Keratinocyte (primary cell): ENCODE measurements around the gene ATAD2B. TPM values are rescaled to one million over a fixed set of nuclear protein-coding genes. Genes with fewer than 3 reads are reported as not detected.

ENCODE experiments used
- DNase-seq: peaks from one replicate; pipeline ENCODE4 v3.0.0-alpha.2; 2011; ENCODE audit warnings: low read depth, missing footprints, low spot score
- FAIRE-seq: peaks from 2 replicates; lab custom pipeline; 2011; peaks lifted over from hg19 to GRCh38; lab: Jason Lieb, UNC
- H2AFZ ChIP-seq: 2 replicates; pipeline ENCODE4 v1.6.0; 2012; ENCODE audit warnings: low read length, control low read depth, inconsistent platforms; ENCODE audit not compliant: control insufficient read depth
- H3K27ac ChIP-seq: 2 replicates; pipeline ENCODE4 v1.5.1; 2011; ENCODE audit warnings: low read length; ENCODE audit not compliant: control insufficient read depth, insufficient read depth
- H3K27me3 ChIP-seq: 3 replicates; pipeline ENCODE4 v1.6.0; 2011; ENCODE audit warnings: low read length; ENCODE audit not compliant: control insufficient read depth, insufficient read depth; ENCODE audit errors: extremely low read depth
- H3K36me3 ChIP-seq, 2 experiments: 2 replicates in 1 of 2; 3 replicates in 1 of 2; pipeline ENCODE4 v1.5.1; 2011; ENCODE audit warnings: low read length in 2 of 2, mild to moderate bottlenecking in 1 of 2; ENCODE audit not compliant: control insufficient read depth in 2 of 2, insufficient read depth in 2 of 2; ENCODE audit errors: extremely low read depth in 1 of 2
- H3K4me1 ChIP-seq: 3 replicates; pipeline ENCODE4 v1.5.1; 2011; ENCODE audit warnings: low read length; ENCODE audit not compliant: control insufficient read depth, insufficient read depth; ENCODE audit errors: extremely low read depth
- H3K4me2 ChIP-seq: 3 replicates; pipeline ENCODE4 v1.6.0; 2011; ENCODE audit warnings: low read depth, low read length; ENCODE audit not compliant: control insufficient read depth, insufficient read depth; ENCODE audit errors: extremely low read depth
- H3K4me3 ChIP-seq, 3 experiments: fragments of 200-600 bp in 1 of 3; sonication (generic) in 1 of 3; 2 replicates in 2 of 3; 3 replicates in 1 of 3; pipeline ENCODE4 v1.5.1; 2011 to 2016; ENCODE audit warnings: low read length in 3 of 3, mild to moderate bottlenecking in 3 of 3, control low read depth in 2 of 3, inconsistent platforms in 1 of 3, low read depth in 1 of 3, mixed read lengths in 1 of 3, mixed run types in 1 of 3, moderate library complexity in 1 of 3; ENCODE audit not compliant: control insufficient read depth in 2 of 3, insufficient read depth in 2 of 3; ENCODE audit errors: extremely low read depth in 1 of 3
- H3K79me2 ChIP-seq: 2 replicates; pipeline ENCODE4 v1.6.0; 2012; ENCODE audit warnings: low read length; ENCODE audit not compliant: control insufficient read depth, insufficient read depth
- H3K9ac ChIP-seq: 3 replicates; pipeline ENCODE4 v1.6.0; 2011; ENCODE audit warnings: low read length; ENCODE audit not compliant: control insufficient read depth, insufficient read depth; ENCODE audit errors: extremely low read depth
- H3K9me1 ChIP-seq: 3 replicates; pipeline ENCODE4 v1.6.0; 2011; ENCODE audit warnings: low read length; ENCODE audit not compliant: control insufficient read depth, insufficient read depth; ENCODE audit errors: extremely low read depth
- H3K9me3 ChIP-seq: 2 replicates; pipeline ENCODE4 v1.5.1; 2012; ENCODE audit warnings: low read depth, low read length; ENCODE audit not compliant: control insufficient read depth
- H4K20me1 ChIP-seq: 3 replicates; pipeline ENCODE4 v1.6.0; 2011; ENCODE audit warnings: low read length; ENCODE audit not compliant: control insufficient read depth, insufficient read depth; ENCODE audit errors: extremely low read depth
- CTCF ChIP-seq, 3 experiments: IDR thresholded peaks in 1 of 3; conservative IDR thresholded peaks in 1 of 3; optimal IDR thresholded peaks in 1 of 3; 2 replicates in 2 of 3; 3 replicates in 1 of 3; pipeline versions ENCODE3 to v1.5.1; 2011; ENCODE audit warnings: low read length in 3 of 3, mild to moderate bottlenecking in 3 of 3, moderate library complexity in 2 of 3, control low read depth in 1 of 3, inconsistent platforms in 1 of 3; ENCODE audit not compliant: insufficient read depth in 2 of 3; ENCODE audit errors: extremely low read depth in 1 of 3
- EZH2 ChIP-seq: IDR thresholded peaks from one replicate; pipeline ENCODE4 v1.6.1; 2012; ENCODE audit warnings: inconsistent platforms, mild to moderate bottlenecking, low read length, moderate library complexity
- dilution Hi-C: fragments of 300-500 bp; cut with MboI; formaldehyde crosslinking; loops from one replicate; pipeline ENCODE4 v1.7.0; 2020; ENCODE audit warnings: low sequenced_read_pairs; ENCODE audit not compliant: extremely low pct_ligation_motif_present
- polyA plus RNA-seq, 5 experiments: library from polyadenylated mRNA; depleted of rRNA in 3 of 5; stranded (reverse) in 3 of 5; stranded (forward) in 1 of 5; unstranded in 1 of 5; fragments of >200 nt; gene quantifications; 1 replicate in 1 of 5; 2 replicates in 3 of 5; 3 replicates in 1 of 5; pipeline versions ENCODE4 v1.2.1 to v1.2.3, GENCODE V29; 2011 to 2012; ENCODE audit warnings: missing spikeins in 2 of 5, low read depth in 1 of 5, low replicate concordance in 1 of 5

The ATAD2B gene
- polyA plus RNA-seq, 1 donor (not counting 4 experiments of a cell fraction or from before 2014, with no cell fraction given): 4.4 TPM

GRCh38 chr2:23803965-23804542 is 122.9 kb downstream of the ATAD2B start:
- Histone ChIP-seq H3K79me2 (no peaks in the 10 kb centered on the region), H3K9me1 (no peaks in the 10 kb centered on the region), H3K9me3 (no peaks in the 10 kb centered on the region), H3K36me3 (no peaks in the 10 kb centered on the region), H4K20me1 (no peaks in the 10 kb centered on the region), H2AFZ (no peak overlapping the region), H3K4me1 (peaks cover 30% of the 10 kb centered on the region), H3K4me3 (no peak overlapping the region), H3K27me3 (no peaks in the 10 kb centered on the region), H3K9ac (no peak overlapping the region), H3K27ac (peak overlapping the region; percentile 54), H3K4me2 (peak overlapping the region; percentile 47)
- peak; percentile 64 for FAIRE-seq
- TF ChIP-seq EZH2: no peak
- peak; percentile 52 to 69 (median 54) for TF ChIP-seq CTCF (optimal IDR thresholded peaks at IDR 0.05 in 1 of 3, IDR thresholded peaks at IDR 0.05 in 1 of 3, conservative IDR thresholded peaks at IDR 0.05 in 1 of 3; ENCODE audit: extremely low read depth in 1 of 3, insufficient read depth in 2 of 3, low read length in 3 of 3)
- no peak for DNase-seq
- dilution Hi-C loops: no loop called here

- no peaks in the 10 kb centered on the region for H3K36me3 ChIP-seq
- FAIRE-seq (peak; percentile 77), DNase-seq (no peak)
- peaks cover 30% of the 10 kb centered on the region for H3K4me1 ChIP-seq
- H3K27me3 ChIP-seq: no peaks in the 10 kb centered on the region
- no peaks in the 10 kb centered on the region for H3K79me2 ChIP-seq
- H3K27ac ChIP-seq: peak overlapping the region; percentile 54
- H3K9me1 ChIP-seq: no peaks in the 10 kb centered on the region
- dilution Hi-C loops: no loop called here
- H3K4me3 ChIP-seq: no peak overlapping the region
- no peaks in the 10 kb centered on the region for H4K20me1 ChIP-seq
- H2AFZ ChIP-seq: no peak overlapping the region
- peak overlapping the region; percentile 47 for H3K4me2 ChIP-seq
- no peak overlapping the region for H3K9ac ChIP-seq
- TF ChIP-seq CTCF (optimal IDR thresholded peaks at IDR 0.05 in 1 of 3, IDR thresholded peaks at IDR 0.05 in 1 of 3, conservative IDR thresholded peaks at IDR 0.05 in 1 of 3; ENCODE audit: extremely low read depth in 1 of 3, insufficient read depth in 2 of 3, low read length in 3 of 3) (no peak), EZH2 (no peak)
- no peaks in the 10 kb centered on the region for H3K9me3 ChIP-seq
Observed at GRCh38 chr2:23803264-23803964, 123.5 kb downstream of the ATAD2B start.
